GM20000 (cell line): ENCODE measurements around the gene CAB39.

ENCODE experiments used
- DNase-seq: peaks from one replicate; pipeline ENCODE4 v3.0.0; 2012; ENCODE audit warnings: low spot score
- TF ChIP-seq, protein P1 (sequence below): IDR thresholded peaks from 2 replicates; pipeline ENCODE4 v1.5.1; 2012; ENCODE audit warnings: mild to moderate bottlenecking, control low read depth; ENCODE audit errors: extremely low read depth, missing control alignments

Gene CAB39

DNA sequence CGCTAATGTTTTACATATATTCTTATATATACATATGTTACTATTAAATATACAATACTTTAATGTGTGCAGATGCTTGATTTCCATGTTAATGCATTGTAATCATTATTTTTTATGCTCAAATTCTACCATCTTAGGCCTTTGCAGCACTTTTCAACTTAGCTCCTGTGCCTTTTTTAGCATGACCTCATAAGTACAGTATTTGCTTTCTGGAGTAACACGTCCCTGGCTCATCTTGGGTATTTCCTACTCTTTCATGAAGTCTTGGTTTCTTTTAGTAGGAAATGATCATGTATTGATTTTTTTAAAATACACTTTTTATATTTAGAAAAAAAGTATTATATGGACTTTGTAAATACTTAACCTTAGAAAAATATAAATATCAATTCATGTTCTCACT lies 36.5 kb downstream of the CAB39 start:
- DNase-seq: no peak
- TF ChIP-seq, protein P1, sequence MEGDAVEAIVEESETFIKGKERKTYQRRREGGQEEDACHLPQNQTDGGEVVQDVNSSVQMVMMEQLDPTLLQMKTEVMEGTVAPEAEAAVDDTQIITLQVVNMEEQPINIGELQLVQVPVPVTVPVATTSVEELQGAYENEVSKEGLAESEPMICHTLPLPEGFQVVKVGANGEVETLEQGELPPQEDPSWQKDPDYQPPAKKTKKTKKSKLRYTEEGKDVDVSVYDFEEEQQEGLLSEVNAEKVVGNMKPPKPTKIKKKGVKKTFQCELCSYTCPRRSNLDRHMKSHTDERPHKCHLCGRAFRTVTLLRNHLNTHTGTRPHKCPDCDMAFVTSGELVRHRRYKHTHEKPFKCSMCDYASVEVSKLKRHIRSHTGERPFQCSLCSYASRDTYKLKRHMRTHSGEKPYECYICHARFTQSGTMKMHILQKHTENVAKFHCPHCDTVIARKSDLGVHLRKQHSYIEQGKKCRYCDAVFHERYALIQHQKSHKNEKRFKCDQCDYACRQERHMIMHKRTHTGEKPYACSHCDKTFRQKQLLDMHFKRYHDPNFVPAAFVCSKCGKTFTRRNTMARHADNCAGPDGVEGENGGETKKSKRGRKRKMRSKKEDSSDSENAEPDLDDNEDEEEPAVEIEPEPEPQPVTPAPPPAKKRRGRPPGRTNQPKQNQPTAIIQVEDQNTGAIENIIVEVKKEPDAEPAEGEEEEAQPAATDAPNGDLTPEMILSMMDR: no peak

DNA sequence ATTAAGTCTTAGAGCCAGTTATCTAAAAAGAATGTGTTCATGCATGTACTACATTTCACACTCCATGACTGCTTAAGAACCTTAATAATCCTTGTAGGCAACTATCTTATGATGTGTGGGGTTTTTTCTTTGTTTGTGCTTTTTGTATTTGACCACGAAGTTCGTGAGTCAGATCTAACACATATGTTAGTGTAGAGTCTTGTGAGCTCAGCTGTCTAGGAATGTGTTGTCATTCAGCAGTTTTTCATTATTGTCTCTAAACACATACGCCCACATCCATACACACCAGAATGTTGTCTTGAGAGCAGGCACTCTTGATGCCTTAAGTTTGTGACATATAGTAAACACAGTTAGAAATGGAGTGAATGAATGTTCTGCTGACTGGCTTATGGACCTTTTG lies 38.4 kb downstream of the CAB39 start:
- TF ChIP-seq, protein P1: no peak
- DNase-seq: no peak

DNA sequence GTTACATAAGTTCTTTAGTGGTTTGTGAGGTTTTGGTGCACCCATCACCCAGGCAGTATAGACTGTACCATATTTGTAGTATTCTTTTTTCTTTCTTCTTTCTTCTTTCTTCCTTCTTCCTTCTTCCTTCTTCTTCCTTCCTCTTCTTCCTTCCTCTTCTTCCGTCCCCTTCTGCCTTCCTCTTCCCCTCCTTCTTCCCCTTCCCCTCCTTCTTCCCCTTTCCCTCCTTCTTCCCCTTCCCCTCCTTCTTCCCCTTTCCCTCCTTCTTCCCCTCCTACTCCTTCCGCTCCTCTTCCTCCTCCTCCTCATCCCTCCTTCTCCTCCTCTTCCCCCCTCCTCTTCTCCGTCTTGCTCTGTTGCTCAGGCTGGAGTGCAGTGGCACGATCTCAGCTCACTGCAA lies 41.6 kb downstream of the CAB39 start:
- TF ChIP-seq, protein P1: no peak
- DNase-seq: no peak

DNA sequence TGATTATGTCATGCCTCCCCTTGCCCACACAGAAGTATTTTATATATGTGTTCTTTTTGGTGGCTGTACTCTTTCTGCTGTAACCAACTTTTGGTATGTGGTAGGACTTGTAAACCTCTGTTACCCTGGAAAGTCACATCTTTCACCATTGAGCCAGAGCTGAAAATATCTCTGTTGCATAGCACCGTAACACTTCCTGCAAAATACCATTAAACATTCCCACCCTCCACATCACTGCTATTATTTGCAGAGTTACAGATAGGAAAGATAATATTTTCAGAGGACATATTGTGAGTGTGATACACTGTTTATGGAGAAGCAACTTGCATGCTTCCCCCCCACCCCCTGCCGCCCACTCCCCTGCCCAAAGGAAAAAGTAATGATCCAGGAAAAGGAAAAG lies 44.8 kb downstream of the CAB39 start:
- no peak for DNase-seq
- TF ChIP-seq, protein P1: no peak

DNA sequence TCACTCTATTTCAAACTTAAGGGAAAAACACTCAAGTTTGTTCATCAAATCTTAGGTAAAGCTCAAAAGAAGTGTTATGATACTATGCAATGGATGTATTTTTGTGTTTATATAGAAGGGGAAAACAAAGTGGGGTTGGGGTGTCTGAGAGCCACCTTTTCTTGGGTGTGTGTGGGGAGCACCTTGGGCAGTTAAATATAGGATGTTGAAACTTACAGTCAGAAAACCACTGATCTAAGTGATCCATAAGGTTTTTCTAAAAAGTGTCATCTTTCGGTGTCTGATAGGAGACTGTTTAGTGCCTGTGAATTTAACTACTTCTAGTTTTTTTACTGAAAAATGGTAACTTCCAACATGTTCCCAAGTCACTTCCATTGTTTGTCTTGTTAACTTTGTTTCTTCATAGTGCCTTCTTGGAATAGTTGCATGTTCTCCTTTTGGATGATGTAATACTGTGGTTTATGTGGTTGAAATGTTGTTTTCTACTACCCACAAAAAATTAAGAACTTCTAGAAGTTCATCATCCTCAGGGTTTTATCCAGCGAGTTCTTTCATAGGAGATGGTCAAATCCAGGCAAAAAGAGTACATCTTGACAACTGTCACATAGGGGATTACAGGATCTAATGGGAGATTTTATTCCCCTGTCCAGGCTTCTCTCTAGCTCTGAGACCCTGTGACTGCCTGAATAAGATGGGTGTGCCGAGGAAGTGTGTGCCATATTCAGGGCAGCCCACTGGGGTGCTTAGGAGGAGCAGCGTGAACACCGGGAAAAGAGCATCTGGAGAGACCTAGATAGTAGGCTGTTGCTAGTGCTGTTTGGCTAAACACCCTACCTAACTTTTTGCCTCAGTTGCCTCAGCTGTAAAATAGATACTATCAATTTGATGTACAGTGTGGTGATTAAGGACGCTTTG lies 46.2 kb downstream of the CAB39 start:
- TF ChIP-seq, protein P1: no peak
- no peak for DNase-seq

DNA sequence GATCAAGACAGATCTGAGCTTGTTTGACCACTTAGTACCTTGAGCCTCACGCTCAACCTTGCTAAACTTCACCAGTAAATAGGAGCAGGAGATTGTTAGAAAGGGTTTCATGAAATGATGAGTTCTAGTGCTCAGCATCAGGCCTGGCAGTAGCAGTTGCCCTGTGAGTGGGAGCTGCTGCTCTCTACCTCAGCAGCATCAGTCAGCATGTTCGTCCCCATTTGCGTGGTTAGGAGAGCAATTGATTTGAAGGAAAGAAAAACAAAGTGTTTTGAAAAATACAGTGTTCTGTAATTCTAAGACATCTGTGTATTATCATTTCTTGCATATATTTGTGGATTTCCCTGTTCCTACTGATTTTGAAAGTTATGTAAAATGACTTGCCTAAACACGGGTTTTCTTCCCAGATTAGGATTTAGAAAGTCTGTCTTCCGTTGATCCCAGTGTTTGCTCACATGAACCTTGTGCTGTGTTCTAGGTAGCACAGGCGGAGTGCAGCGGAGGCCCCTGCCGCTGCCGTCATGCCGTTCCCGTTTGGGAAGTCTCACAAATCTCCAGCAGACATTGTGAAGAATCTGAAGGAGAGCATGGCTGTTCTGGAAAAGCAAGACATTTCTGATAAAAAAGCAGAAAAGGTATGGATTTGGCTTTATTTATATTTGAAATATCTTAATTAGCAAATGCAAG lies 47.0 kb downstream of the CAB39 start:
- no peak for DNase-seq
- TF ChIP-seq, protein P1: no peak

DNA sequence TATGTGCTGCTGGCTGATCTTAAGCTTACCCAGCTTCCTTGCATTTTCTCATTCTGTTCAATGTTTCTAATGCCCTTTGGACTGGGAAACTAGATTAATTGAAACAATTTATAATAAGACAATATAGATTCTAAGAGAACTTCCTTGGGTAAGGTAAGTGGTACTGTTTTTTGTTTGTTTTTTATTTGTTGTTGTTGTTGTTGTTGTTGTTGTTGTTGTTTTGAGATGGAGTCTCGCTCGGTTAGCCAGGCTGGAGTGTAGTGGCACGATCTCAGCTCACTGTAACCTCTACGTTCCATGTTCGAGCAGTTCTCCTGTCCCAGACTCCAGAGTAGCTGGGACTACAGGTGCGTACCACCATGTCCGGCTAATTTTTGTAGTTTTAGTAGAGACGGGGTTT lies 49.1 kb downstream of the CAB39 start:
- DNase-seq: no peak
- TF ChIP-seq, protein P1: no peak
